ENCODE measurements around the gene SLC45A2.

SLC45A2 gene

GRCh38 chr5:34016750-34017149 is 32.3 kb upstream of the SLC45A2 start:
- TF ChIP-seq, protein P1, sequence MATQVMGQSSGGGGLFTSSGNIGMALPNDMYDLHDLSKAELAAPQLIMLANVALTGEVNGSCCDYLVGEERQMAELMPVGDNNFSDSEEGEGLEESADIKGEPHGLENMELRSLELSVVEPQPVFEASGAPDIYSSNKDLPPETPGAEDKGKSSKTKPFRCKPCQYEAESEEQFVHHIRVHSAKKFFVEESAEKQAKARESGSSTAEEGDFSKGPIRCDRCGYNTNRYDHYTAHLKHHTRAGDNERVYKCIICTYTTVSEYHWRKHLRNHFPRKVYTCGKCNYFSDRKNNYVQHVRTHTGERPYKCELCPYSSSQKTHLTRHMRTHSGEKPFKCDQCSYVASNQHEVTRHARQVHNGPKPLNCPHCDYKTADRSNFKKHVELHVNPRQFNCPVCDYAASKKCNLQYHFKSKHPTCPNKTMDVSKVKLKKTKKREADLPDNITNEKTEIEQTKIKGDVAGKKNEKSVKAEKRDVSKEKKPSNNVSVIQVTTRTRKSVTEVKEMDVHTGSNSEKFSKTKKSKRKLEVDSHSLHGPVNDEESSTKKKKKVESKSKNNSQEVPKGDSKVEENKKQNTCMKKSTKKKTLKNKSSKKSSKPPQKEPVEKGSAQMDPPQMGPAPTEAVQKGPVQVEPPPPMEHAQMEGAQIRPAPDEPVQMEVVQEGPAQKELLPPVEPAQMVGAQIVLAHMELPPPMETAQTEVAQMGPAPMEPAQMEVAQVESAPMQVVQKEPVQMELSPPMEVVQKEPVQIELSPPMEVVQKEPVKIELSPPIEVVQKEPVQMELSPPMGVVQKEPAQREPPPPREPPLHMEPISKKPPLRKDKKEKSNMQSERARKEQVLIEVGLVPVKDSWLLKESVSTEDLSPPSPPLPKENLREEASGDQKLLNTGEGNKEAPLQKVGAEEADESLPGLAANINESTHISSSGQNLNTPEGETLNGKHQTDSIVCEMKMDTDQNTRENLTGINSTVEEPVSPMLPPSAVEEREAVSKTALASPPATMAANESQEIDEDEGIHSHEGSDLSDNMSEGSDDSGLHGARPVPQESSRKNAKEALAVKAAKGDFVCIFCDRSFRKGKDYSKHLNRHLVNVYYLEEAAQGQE (IDR thresholded peaks at IDR 0.05; ENCODE audit: insufficient read depth in 1 of 2, low read depth in 2 of 2, low read length in 2 of 2) = no peak
- no peak for TF ChIP-seq POLR2AphosphoS5 (IDR thresholded peaks at IDR 0.05; ENCODE audit: low read depth, low read length)
- TF ChIP-seq SIN3A (IDR thresholded peaks at IDR 0.05; ENCODE audit: borderline replicate concordance, insufficient read depth, low read length) = no peak
- TF ChIP-seq FOXP2 (optimal IDR thresholded peaks at IDR 0.05; ENCODE audit: borderline replicate concordance, extremely low read depth, extremely low read length, insufficient read depth) = no peak
- no peak for TF ChIP-seq TAF1 (IDR thresholded peaks at IDR 0.05; ENCODE audit: borderline replicate concordance, insufficient read depth, low read length)

DNA sequence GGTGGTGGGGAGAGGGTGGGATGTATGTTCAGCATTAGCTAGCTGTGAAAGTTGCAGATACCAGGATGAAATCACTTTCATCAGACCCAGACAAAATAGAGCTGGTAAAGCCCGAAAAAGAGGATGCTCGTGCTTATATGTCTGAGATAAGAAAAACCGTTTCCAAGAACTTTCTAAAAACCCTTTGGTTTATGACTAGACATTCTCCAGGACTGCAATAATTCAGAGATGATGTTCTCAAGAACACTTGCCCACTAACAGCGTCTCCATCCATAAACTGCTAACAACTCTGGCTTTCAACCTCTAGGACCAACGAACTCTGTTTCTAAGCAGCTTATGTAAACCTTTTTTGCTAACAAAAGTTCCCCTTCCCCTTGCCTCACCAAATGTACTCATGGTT is 31.7 kb upstream of the SLC45A2 start:
- TF ChIP-seq TAF1 (IDR thresholded peaks at IDR 0.05; ENCODE audit: borderline replicate concordance, insufficient read depth, low read length) (no peak), FOXP2 (optimal IDR thresholded peaks at IDR 0.05; ENCODE audit: borderline replicate concordance, extremely low read depth, extremely low read length, insufficient read depth) (no peak), SIN3A (IDR thresholded peaks at IDR 0.05; ENCODE audit: borderline replicate concordance, insufficient read depth, low read length) (no peak), POLR2AphosphoS5 (IDR thresholded peaks at IDR 0.05; ENCODE audit: low read depth, low read length) (no peak)
- TF ChIP-seq, protein P1 (IDR thresholded peaks at IDR 0.05; ENCODE audit: insufficient read depth in 1 of 2, low read depth in 2 of 2, low read length in 2 of 2) = no peak

DNA sequence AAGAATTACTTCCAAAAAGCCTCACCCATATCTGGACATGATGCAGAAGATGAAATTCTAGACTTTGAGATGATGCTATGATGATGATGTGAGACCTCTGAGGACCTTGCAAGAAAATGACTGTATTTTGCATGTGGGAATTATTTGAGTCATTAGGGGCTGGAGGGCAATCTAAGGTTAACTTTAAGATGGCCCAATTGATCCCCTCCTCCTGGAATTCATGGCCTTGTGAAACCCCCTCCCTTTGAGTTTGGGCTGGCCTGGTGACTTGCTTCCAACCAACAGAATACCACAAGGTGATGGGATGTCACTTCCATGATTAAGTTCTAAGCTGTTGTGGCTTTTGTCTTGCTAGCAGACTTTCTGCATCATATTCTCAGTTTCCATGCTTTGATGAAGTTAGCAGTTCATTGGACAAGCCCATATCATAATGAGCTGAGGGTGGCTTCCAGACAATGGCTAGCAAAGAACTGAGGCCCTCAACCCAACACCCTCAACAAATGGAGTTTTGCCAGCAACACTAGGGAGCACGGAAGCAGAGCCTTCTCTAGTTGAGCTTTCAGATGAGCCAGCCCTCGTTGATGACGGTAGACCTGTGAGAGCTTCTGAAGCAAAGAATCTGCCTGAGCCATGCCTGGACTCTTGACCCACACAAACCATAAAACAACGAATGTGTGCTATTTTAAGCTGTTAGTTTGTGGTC is 30.8 kb upstream of the SLC45A2 start:
- TF ChIP-seq, protein P1 (IDR thresholded peaks at IDR 0.05; ENCODE audit: insufficient read depth in 1 of 2, low read depth in 2 of 2, low read length in 2 of 2) = no peak
- no peak for TF ChIP-seq TAF1 (IDR thresholded peaks at IDR 0.05; ENCODE audit: borderline replicate concordance, insufficient read depth, low read length)
- no peak for TF ChIP-seq SIN3A (IDR thresholded peaks at IDR 0.05; ENCODE audit: borderline replicate concordance, insufficient read depth, low read length)
- TF ChIP-seq FOXP2 (optimal IDR thresholded peaks at IDR 0.05; ENCODE audit: borderline replicate concordance, extremely low read depth, extremely low read length, insufficient read depth) = no peak
- TF ChIP-seq POLR2AphosphoS5 (IDR thresholded peaks at IDR 0.05; ENCODE audit: low read depth, low read length) = no peak

DNA sequence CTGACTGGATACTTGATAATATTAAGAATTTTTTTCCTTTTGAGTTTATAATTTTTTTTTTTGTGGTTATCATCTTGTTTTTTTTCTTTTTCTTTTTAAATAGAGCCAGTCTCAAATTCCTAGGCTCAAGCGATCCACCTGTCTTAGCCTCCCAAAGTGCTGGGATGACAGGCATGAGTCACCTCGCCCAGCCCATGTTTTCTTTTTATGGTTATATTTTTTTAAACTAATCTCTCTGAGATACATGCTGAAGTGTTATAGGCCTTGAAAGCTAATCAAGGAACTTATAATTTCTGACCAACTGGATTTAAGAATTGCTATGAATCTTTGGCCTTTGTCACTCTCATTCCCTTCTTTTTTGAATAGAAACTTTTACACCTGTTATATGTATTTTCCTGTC is 30.1 kb upstream of the SLC45A2 start:
- no peak for TF ChIP-seq SIN3A (IDR thresholded peaks at IDR 0.05; ENCODE audit: borderline replicate concordance, insufficient read depth, low read length)
- TF ChIP-seq FOXP2 (optimal IDR thresholded peaks at IDR 0.05; ENCODE audit: borderline replicate concordance, extremely low read depth, extremely low read length, insufficient read depth) = no peak
- TF ChIP-seq POLR2AphosphoS5 (IDR thresholded peaks at IDR 0.05; ENCODE audit: low read depth, low read length) = no peak
- TF ChIP-seq, protein P1 (IDR thresholded peaks at IDR 0.05; ENCODE audit: insufficient read depth in 1 of 2, low read depth in 2 of 2, low read length in 2 of 2) = no peak
- no peak for TF ChIP-seq TAF1 (IDR thresholded peaks at IDR 0.05; ENCODE audit: borderline replicate concordance, insufficient read depth, low read length)
